Thymus (tissue), 11 donors: ENCODE data around the gene CLN3. TPM values are rescaled to one million over a fixed set of nuclear protein-coding genes. Genes with fewer than 3 reads are reported as not detected.
"Not testable (repeated sequence)": the region's sequence is repeated elsewhere in the genome, so short reads cannot be mapped to it uniquely, and the experiment has no call there.

ENCODE experiments used
- DNase-seq, 9 donors: peaks; one replicate each; pipeline ENCODE4 v3.0.0-alpha.2; 2013; ENCODE audit warnings: low spot score in 9 of 9, low read depth in 6 of 9, missing footprints in 1 of 9
- H3K27ac ChIP-seq, 2 donors: one replicate each; pipeline ENCODE4 v1.5.1; 2013; ENCODE audit warnings: control low read depth in 1 of 2, low read depth in 1 of 2, low read length in 1 of 2, mild to moderate bottlenecking in 1 of 2, moderate library complexity in 1 of 2
- H3K27me3 ChIP-seq, 2 donors: one replicate each; pipeline ENCODE4 v1.5.1; 2013; ENCODE audit warnings: low read length in 1 of 2; ENCODE audit not compliant: control insufficient read depth in 2 of 2, insufficient read depth in 1 of 2
- H3K36me3 ChIP-seq, 2 donors: one replicate each; pipeline ENCODE4 v1.5.1; 2013; ENCODE audit warnings: low read length in 1 of 2, mild to moderate bottlenecking in 1 of 2, moderate library complexity in 1 of 2; ENCODE audit not compliant: control insufficient read depth in 2 of 2, insufficient read depth in 2 of 2
- H3K4me1 ChIP-seq, 2 donors: one replicate each; pipeline ENCODE4 v1.5.1; 2013; ENCODE audit warnings: low read length in 2 of 2; ENCODE audit not compliant: control insufficient read depth in 2 of 2, insufficient read depth in 2 of 2
- H3K4me3 ChIP-seq, 2 donors: one replicate each; pipeline ENCODE4 v1.5.1; 2013; ENCODE audit warnings: low read length in 2 of 2, control low read depth in 1 of 2, mild to moderate bottlenecking in 1 of 2
- H3K9me3 ChIP-seq, 2 donors: one replicate each; pipeline ENCODE4 v1.5.1; 2013; ENCODE audit warnings: low read length in 1 of 2, mild to moderate bottlenecking in 1 of 2; ENCODE audit not compliant: control insufficient read depth in 2 of 2, insufficient read depth in 1 of 2
- WGBS: extraction: QIAGEN DNeasy Blood & Tissue Kit; methylation state at CpG from one replicate; pipeline ENCODE4 v1.1.7; 2013; 5-methylcytosine and 5-hydroxymethylcytosine counted together
- polyA plus RNA-seq: library from polyadenylated mRNA; stranded (reverse); fragments of 200-250 nt; gene quantifications from one replicate; pipeline ENCODE4 v1.2.3, GENCODE V29; 2013
- total RNA-seq: library from RNA; stranded (reverse); fragments of 120-200 nt; gene quantifications from one replicate; pipeline ENCODE4 v1.2.4, GENCODE V29; 2013
- donor health status: healthy.

The CLN3 gene
- total and polyA plus RNA-seq, 2 donors, result 6.8 to 33.4 TPM

DNA sequence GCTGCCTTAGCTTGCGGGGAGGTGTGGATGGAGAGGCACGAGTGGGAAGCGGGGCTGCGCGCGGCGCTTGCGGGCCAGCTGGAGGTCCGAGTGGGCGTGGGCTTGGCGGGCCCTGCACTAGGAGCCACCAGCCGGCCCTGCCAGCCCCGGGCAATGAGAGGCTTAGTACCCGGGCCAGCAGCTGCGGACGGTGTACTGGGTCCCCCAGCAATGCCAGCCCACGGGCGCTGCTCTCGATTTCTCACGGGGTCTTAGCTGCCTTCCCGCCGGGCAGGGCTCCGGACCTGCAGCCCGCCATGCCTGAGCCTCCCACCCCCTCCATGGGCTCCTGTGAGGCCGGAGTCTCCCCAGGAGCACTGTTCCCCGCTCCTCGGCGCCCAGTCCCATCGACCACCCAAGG lies 56.5 kb downstream of the CLN3 start:
- DNase-seq, H3K9me3 ChIP-seq, H3K27me3 ChIP-seq, H3K27ac ChIP-seq, H3K36me3 ChIP-seq, H3K4me1 ChIP-seq, H3K4me3 ChIP-seq: not testable (repeated sequence)
- 97% methylated on average over 16 of the region's 29 CpGs for WGBS

Other genes with a start within 250 kb of the CLN3 start
- gene SBK1, start 199.5 kb downstream of the CLN3 start, total RNA-seq, result 2.0 TPM
- gene SBK1, start 199.5 kb downstream of the CLN3 start, polyA plus RNA-seq, result 5.2 TPM
- 0.66 TPM for gene NPIPB6, start 128.6 kb downstream of the CLN3 start, total RNA-seq
- 2.6 TPM for gene NPIPB6, start 128.6 kb downstream of the CLN3 start, polyA plus RNA-seq
- gene EIF3CL, start 88.2 kb downstream of the CLN3 start, total RNA-seq, result 58.2 TPM
- 42.4 TPM for gene EIF3CL, start 88.2 kb downstream of the CLN3 start, polyA plus RNA-seq
- gene NPIPB7, start 19.7 kb downstream of the CLN3 start, total RNA-seq, result not detected
- 0.55 TPM for gene NPIPB7, start 19.7 kb downstream of the CLN3 start, polyA plus RNA-seq
- gene APOBR, start 2.6 kb upstream of the CLN3 start, total RNA-seq, result 1.3 TPM
- gene APOBR, start 2.6 kb upstream of the CLN3 start, polyA plus RNA-seq, result 10.6 TPM
- 0.47 TPM for gene IL27, start 14.8 kb upstream of the CLN3 start, total RNA-seq
- 0.46 TPM for gene IL27, start 14.8 kb upstream of the CLN3 start, polyA plus RNA-seq
- gene NUPR1, start 46.9 kb upstream of the CLN3 start, total RNA-seq, result 29.6 TPM
- gene NUPR1, start 46.9 kb upstream of the CLN3 start, polyA plus RNA-seq, result 294 TPM
- 30.3 TPM for gene SGF29, start 61.8 kb upstream of the CLN3 start, total RNA-seq
- gene SGF29, start 61.8 kb upstream of the CLN3 start, polyA plus RNA-seq, result 34.7 TPM
- 0.66 TPM for gene SULT1A2, start 105.0 kb upstream of the CLN3 start, total RNA-seq
- 1.2 TPM for gene SULT1A2, start 105.0 kb upstream of the CLN3 start, polyA plus RNA-seq
- 26.3 TPM for gene SULT1A1, start 118.0 kb upstream of the CLN3 start, total RNA-seq
- 25.9 TPM for gene SULT1A1, start 118.0 kb upstream of the CLN3 start, polyA plus RNA-seq
- gene NPIPB8, start 146.0 kb upstream of the CLN3 start, total RNA-seq, result 0.14 TPM
- not detected for gene NPIPB8, start 146.0 kb upstream of the CLN3 start, polyA plus RNA-seq
- 331 TPM for gene EIF3C, start 219.4 kb upstream of the CLN3 start, total RNA-seq
- 453 TPM for gene EIF3C, start 219.4 kb upstream of the CLN3 start, polyA plus RNA-seq